GM23248 (cell line): ENCODE results near the gene KAZN.

ENCODE experiments used
- EZH2 ChIP-seq: fragments of 200-600 bp; sonication (generic); IDR thresholded peaks from 2 replicates; pipeline ENCODE4 v1.6.1; 2018; ENCODE audit warnings: antibody characterized with exemption, mild to moderate bottlenecking; ENCODE audit not compliant: insufficient read depth, poor library complexity, severe bottlenecking
- EZH2phosphoT487 ChIP-seq: fragments of 200-600 bp; sonication (generic); IDR thresholded peaks from 2 replicates; pipeline ENCODE4 v1.6.1; 2018; ENCODE audit warnings: antibody characterized with exemption, moderate library complexity, mild to moderate bottlenecking, low read depth; ENCODE audit not compliant: insufficient read depth

DNA sequence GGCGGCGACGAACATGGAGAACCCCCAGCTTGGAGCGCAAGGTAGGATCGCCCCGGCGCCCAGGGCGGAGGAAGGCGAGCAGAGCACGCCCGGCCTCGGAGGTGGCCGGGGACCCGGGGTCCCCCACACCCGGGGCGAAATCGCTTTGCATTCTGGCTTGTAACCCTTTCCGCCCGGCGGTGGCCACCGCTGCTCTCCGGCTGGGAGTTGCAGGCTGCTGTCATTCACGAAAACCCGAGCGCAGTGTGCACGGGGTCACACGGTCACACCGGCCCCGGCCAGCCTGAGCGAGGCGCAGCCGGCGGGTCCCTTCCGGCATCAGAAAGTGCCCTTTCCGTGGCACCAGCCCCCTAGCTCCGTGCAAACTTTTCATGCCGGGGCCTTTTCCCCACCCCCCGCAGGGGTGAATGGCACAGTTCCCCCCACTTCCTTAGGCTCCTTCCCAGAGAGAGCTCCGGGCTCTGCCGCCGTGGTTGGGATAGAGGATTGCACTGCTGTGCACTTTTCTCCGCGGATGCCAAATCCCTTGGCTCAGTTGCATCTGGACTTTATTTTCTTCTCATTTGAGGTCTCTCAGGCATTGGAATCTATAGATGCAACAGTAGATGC, 802 bp downstream of the KAZN start:
- TF ChIP-seq EZH2phosphoT487 (no peak), EZH2 (no peak)
